Small intestine (tissue), 7 donors: Measurements from ENCODE around the gene PLCD1. TPM values are rescaled to one million over a fixed set of nuclear protein-coding genes. Genes with fewer than 3 reads are reported as not detected.

Experiments
- DNase-seq, 2 donors: peaks; one replicate each; pipeline versions ENCODE4 v3.0.0 to v3.0.0-alpha.2; 2013
- FAIRE-seq: peaks from 2 replicates; lab custom pipeline; 2012; peaks lifted over from hg19 to GRCh38; lab: Jason Lieb, UNC
- H3K27ac ChIP-seq, 3 donors: one replicate each; pipeline ENCODE4 v1.5.1; 2013; ENCODE audit warnings: low read length in 2 of 3, mild to moderate bottlenecking in 2 of 3, control low read depth in 1 of 3, inconsistent platforms in 1 of 3, low read depth in 1 of 3, moderate library complexity in 1 of 3
- H3K27me3 ChIP-seq, 3 donors: one replicate each; pipeline ENCODE4 v1.6.1; 2013; ENCODE audit warnings: low read length in 3 of 3, inconsistent platforms in 1 of 3; ENCODE audit not compliant: control insufficient read depth in 3 of 3, insufficient read depth in 3 of 3
- H3K36me3 ChIP-seq, 3 donors: one replicate each; pipeline ENCODE4 v1.6.1; 2013; ENCODE audit warnings: low read length in 3 of 3, inconsistent platforms in 1 of 3, low read depth in 1 of 3, mild to moderate bottlenecking in 1 of 3, moderate library complexity in 1 of 3; ENCODE audit not compliant: control insufficient read depth in 3 of 3, insufficient read depth in 2 of 3
- H3K4me1 ChIP-seq, 3 donors: one replicate each; pipeline ENCODE4 v1.6.1; 2013; ENCODE audit warnings: low read length in 2 of 3, inconsistent platforms in 1 of 3, low read depth in 1 of 3, mild to moderate bottlenecking in 1 of 3, moderate library complexity in 1 of 3; ENCODE audit not compliant: control insufficient read depth in 3 of 3, insufficient read depth in 2 of 3
- H3K4me3 ChIP-seq, 3 donors: one replicate each; pipeline ENCODE4 v1.5.1; 2013; ENCODE audit warnings: low read length in 3 of 3, control low read depth in 1 of 3, inconsistent platforms in 1 of 3, low read depth in 1 of 3, mild to moderate bottlenecking in 1 of 3, moderate library complexity in 1 of 3
- H3K9me3 ChIP-seq, 2 donors: one replicate each; pipeline ENCODE4 v1.6.1; 2013; ENCODE audit warnings: low read depth in 1 of 2, low read length in 1 of 2; ENCODE audit not compliant: control insufficient read depth in 2 of 2, insufficient read depth in 1 of 2
- WGBS, 3 donors: extraction: QIAGEN DNeasy Blood & Tissue Kit; methylation state at CpG; one replicate each; pipeline ENCODE4 v1.1.7; 2013; 5-methylcytosine and 5-hydroxymethylcytosine counted together
- polyA plus RNA-seq, 4 donors: library from polyadenylated mRNA; stranded (reverse) in 3 of 4; unstranded in 1 of 4; fragments of 200-250 nt in 3 of 4; fragments of 120-200 nt in 1 of 4; gene quantifications; one replicate each; pipeline versions ENCODE4 v1.2.1 to v1.2.3, GENCODE V29; 2013
- donor health status: healthy with polysubstance abuse.
- donor health status: control.
- donor health status: control.
- donor health status: Bipolar disorder and iron deficiency.
- donor health status: healthy.

The PLCD1 gene
- polyA plus RNA-seq, 4 donors, result 7.8 to 20.7 (median 12.6) TPM

DNA sequence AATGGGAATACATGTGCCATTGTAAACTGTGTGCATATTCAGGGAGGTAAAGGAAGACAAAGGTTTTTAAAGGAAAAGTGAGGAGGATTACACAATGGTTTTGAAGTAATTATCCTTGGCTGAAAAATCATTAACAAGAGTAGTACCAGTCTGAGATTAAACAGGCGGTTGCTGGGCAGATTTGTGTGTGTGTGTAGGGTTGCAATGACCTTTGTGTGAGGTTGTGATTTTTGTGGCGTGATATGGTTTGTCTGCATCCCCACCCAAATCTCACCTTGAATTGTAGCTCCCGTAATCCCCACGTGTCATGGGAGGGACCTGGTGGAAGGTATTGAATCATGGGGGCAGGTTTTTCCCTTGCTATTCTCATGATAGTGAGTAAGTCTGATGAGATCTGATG, 16.6 kb upstream of the PLCD1 start:
- Histone ChIP-seq H3K4me3 (no peak overlapping the region), H3K27me3 (no peaks in the 10 kb centered on the region), H3K27ac (no peak overlapping the region), H3K4me1 (no peaks in the 10 kb centered on the region), H3K9me3 (peaks cover 0 to 2% of the 10 kb centered on the region in 2 donors), H3K36me3 (no peaks in the 10 kb centered on the region)
- 74 to 80% (median 78%) methylated on average over 4 of the region's 4 CpGs for WGBS, 3 donors
- DNase-seq (no peak), FAIRE-seq (no peak)

GRCh38 chr3:38043486-38043885, 14.0 kb upstream of the PLCD1 start:
- Histone ChIP-seq H3K9me3 (peaks cover 0 to 2% of the 10 kb centered on the region in 2 donors), H3K36me3 (no peaks in the 10 kb centered on the region), H3K27ac (no peak overlapping the region), H3K4me1 (peaks cover 0 to 18% (median 0%) of the 10 kb centered on the region in 3 donors), H3K4me3 (no peak overlapping the region), H3K27me3 (peaks cover 0 to 8% (median 0%) of the 10 kb centered on the region in 3 donors)
- WGBS, 3 donors, result 75 to 83% (median 81%) methylated on average over 4 of the region's 4 CpGs
- FAIRE-seq (no peak), DNase-seq (no peak)

GRCh38 chr3:38040401-38040800, 11.0 kb upstream of the PLCD1 start:
- Histone ChIP-seq H3K4me1 (peaks cover 0 to 18% (median 0%) of the 10 kb centered on the region in 3 donors), H3K4me3 (no peak overlapping the region), H3K27ac (no peak overlapping the region), H3K27me3 (peaks cover 0 to 8% (median 0%) of the 10 kb centered on the region in 3 donors), H3K9me3 (no peaks in the 10 kb centered on the region), H3K36me3 (no peaks in the 10 kb centered on the region)
- peak; percentile 42 to 80 for DNase-seq
- WGBS, 3 donors, result 66 to 81% (median 73%) methylated on average over 5 of the region's 5 CpGs
- no peak for FAIRE-seq

DNA sequence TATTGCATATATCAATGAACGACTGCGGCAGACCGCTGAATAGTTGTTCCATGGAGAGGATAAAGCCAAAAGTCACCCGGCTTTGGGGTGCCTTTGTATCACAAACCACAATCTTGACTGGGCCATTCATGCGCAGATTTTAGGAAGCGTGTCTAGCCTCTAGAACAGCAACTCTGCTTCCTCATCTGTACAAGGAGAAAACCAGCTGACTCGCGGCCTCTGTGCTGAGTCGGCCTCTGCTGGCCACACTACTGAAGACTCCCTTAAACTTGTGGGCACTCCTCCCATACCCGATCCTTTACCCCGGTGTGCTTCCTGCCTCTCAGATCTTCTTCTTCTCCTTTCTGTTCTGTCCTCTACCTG, 10.4 kb upstream of the PLCD1 start:
- H3K27ac ChIP-seq, result no peak overlapping the region
- H3K27me3 ChIP-seq, result peaks cover 0 to 8% (median 0%) of the 10 kb centered on the region in 3 donors

GRCh38 chr3:38039101-38039898, 9.9 kb upstream of the PLCD1 start, which contains the start of gene DLEC1:
Gene DLEC1 (plus strand): TSS chr3:38039208. CDS start chr3:38039226, 18 bp downstream.
- peaks cover 0 to 8% (median 0%) of the 10 kb centered on the region in 3 donors for H3K27me3 ChIP-seq
- H3K4me1 ChIP-seq, result peaks cover 0 to 18% (median 0%) of the 10 kb centered on the region in 3 donors
- DNase-seq, result peak; percentile 73 to 83
- H3K36me3 ChIP-seq, result no peaks in the 10 kb centered on the region
- 1 to 3% (median 2%) methylated on average over 65 to 67 of the region's 67 CpGs for WGBS, 3 donors
- peak within 1 kb of the TSS; percentile 44 to 54 (median 50) for H3K4me3 ChIP-seq
- peak within 1 kb of the TSS in 1 of 3 donors; percentile 83 for H3K27ac ChIP-seq
- no peak for FAIRE-seq
- no peaks in the 10 kb centered on the region for H3K9me3 ChIP-seq

More for the DNA sequence above, 10.4 kb upstream of the PLCD1 start:
- Histone ChIP-seq H3K4me1 (peaks cover 0 to 18% (median 0%) of the 10 kb centered on the region in 3 donors), H3K9me3 (no peaks in the 10 kb centered on the region), H3K4me3 (peak overlapping the region in 2 of 3 donors; percentile 50 to 54), H3K36me3 (no peaks in the 10 kb centered on the region)
- FAIRE-seq (no peak), DNase-seq (peak; percentile 57 to 59)
- WGBS, 3 donors, result 18 to 25% (median 20%) methylated on average over 11 of the region's 11 CpGs

DNA sequence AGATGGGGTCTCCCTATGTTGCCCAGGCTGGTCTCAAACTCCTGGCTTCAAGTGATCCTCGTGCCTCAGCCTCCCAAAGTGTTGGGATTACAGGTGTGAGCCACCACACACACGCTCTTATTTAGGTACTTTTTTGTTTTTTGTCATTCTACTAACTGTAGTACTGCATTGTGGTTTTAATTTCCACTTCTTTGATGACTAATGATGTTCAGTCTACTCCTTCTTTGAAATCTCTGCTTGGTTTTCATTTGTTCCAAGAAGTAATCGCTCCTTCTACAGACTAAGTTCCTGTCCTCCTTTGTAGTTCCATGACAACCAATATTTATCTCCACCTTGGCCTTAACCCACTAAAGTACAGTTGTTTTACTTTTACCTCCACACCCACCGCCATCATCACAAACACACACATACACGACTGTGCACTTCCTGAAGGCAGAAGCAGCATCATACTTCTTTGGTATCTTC, 9.0 kb upstream of the PLCD1 start:
- Histone ChIP-seq H3K36me3 (no peaks in the 10 kb centered on the region), H3K9me3 (no peaks in the 10 kb centered on the region), H3K27me3 (peaks cover 0 to 8% (median 0%) of the 10 kb centered on the region in 3 donors), H3K4me3 (no peak overlapping the region), H3K27ac (peak overlapping the region in 1 of 3 donors; percentile 83), H3K4me1 (peaks cover 0 to 18% (median 0%) of the 10 kb centered on the region in 3 donors)
- no peak for DNase-seq
- 70 to 77% (median 72%) methylated on average over 5 of the region's 5 CpGs for WGBS, 3 donors
- FAIRE-seq, result no peak

DNA sequence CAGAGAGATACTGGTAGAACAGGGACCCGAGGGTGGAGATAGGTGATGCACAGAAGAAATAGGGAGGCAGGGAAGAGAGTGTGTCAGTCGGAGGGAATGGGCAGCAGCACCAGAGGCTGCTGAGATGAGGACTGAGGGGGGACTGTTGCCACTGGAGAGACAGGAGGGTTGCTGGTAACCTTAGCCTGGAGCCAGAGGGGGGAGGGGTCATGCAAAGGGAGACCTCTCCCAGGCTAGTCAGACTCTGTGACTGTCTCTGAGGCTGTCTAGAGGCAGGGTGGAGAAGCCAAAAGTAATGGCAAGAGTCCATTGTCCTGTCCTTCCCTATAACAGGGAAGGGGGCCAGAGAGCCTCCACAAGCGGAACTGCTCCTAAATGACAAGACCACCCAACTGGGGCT, 7.5 kb upstream of the PLCD1 start:
- no peak for FAIRE-seq

GRCh38 chr3:38036286-38036685, 6.8 kb upstream of the PLCD1 start:
- Histone ChIP-seq H3K27ac (no peak overlapping the region), H3K36me3 (no peaks in the 10 kb centered on the region), H3K4me1 (peaks cover 0 to 22% (median 0%) of the 10 kb centered on the region in 3 donors), H3K27me3 (peaks cover 0 to 14% (median 1%) of the 10 kb centered on the region in 3 donors), H3K9me3 (no peaks in the 10 kb centered on the region), H3K4me3 (no peak overlapping the region)
- FAIRE-seq (no peak), DNase-seq (no peak)
- WGBS, 3 donors, result 86 to 93% (median 89%) methylated on average over 5 of the region's 5 CpGs

More for the DNA sequence above, 7.5 kb upstream of the PLCD1 start:
- Histone ChIP-seq H3K27me3 (peaks cover 0 to 9% (median 1%) of the 10 kb centered on the region in 3 donors), H3K27ac (no peak overlapping the region), H3K4me3 (no peak overlapping the region), H3K9me3 (no peaks in the 10 kb centered on the region), H3K4me1 (peaks cover 0 to 18% (median 0%) of the 10 kb centered on the region in 3 donors), H3K36me3 (no peaks in the 10 kb centered on the region)
- DNase-seq, result no peak
- 79 to 86% (median 80%) methylated on average over 3 of the region's 3 CpGs for WGBS, 3 donors
